ENCODE results near the gene NUP210L. TPM values are rescaled to one million over a fixed set of nuclear protein-coding genes. Genes with fewer than 3 reads are reported as not detected.

Gene NUP210L
- total RNA-seq, 2 experiments from 2014 or later = 0.04 TPM; not detected in 1

DNA sequence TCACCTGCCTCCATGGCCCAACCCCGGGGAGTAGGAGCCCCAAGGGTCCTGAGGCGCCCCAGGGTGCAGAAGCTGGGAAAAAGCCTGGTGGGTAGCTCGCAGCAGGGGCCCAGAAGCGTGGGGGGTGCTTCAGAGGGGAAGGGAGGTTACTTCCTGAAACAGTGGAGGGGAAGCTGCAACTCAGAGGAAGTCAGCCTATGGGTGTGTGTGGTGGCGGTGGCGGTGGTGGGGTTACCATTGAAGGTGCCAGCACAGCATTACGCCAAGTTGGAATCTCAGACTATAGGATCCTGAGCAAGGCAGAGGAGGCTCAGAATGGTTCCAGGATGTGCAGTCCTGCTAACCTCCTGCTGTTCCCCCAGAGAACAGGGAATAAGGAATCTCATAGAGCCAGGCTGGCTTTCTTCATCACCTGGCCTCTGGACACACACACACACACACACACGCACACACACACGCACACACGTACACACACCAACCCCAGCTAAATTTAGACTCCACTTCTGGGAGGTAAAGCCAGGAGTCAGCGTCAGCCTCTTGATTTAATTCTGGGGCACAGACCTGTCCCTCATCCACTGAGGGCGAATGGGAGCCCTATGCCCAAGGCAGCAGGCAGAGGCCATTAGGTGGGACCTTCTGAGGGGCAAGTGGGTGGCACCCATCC is 209.6 kb downstream of the NUP210L start:
- ChIA-PET POLR2A (interaction anchor here (1.1 to 3.5 kb wide), 6 partner anchors 12 to 45 kb away, joined by 4 to 32 read pairs (median 13); partner anchors contain the start of genes CREB3L4, CRTC2, GATAD2B and JTB), CTCF (interaction anchor here (0.6 to 4.2 kb wide), 18 partner anchors 11 to 328 kb away, joined by 3 to 31 read pairs (median 5); partner anchors contain the start of genes CREB3L4, CRTC2, GATAD2B and JTB)

DNA sequence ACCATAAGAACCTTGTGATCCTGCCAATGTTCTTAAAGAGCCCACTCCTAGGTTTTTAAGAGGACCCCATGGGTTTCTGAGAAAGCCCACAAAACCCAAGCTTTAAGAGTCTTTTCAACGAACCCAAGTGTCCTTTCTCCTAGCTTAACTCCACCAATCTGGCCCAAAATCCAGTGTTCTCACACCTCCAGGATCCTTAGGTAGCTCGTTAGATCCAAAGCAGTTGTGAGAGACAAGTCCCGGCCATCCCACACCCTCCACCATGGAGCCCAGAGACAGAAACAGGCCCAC is 210.1 kb downstream of the NUP210L start:
- ChIA-PET POLR2A (interaction anchor here (1.1 to 3.5 kb wide), 5 partner anchors 13 to 46 kb away, joined by 4 to 32 read pairs (median 5); partner anchors contain the start of genes CREB3L4, CRTC2, GATAD2B and JTB), CTCF (interaction anchor here (0.6 to 4.2 kb wide), 8 partner anchors 13 to 328 kb away, joined by 3 to 29 read pairs (median 4); partner anchors contain the start of genes GATAD2B, RAB13 and RPS27)

DNA sequence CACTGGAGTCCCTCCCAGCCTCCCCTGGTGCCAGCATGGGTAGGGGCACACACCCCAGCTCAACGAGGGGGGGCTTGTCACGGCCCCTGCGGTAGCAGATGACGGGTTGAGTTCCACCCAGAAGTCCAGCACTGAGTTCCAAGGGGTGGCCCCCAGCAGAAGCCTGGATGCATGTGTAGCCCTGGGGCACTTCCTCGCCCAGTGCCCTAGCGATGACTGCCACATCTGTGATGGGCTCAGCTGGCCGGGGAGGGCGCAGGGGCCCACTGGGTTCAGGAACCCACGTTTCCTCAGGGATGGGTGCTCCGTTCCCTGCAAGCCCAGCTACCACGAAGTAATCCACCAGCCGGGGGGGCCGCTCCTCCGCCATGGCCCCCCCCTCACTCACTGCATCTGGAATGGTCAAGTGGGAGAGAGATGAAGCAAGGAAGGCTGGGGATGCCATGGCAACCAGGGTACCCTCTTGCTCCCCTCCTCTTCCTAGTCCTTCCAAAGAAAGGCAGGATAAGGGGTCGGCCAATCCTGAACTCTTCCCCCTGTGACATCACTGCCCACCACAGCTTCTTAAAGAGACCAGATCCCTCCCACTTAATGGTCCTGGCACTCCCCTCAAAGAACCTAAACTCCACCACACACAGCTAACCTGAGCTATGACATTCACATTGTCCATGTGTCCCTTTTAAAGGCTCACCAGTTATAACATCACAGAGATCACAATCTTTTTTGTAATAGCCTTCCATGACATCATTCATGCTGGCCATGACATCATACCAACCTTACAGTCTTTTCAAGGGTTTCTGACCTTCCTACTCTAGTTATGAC is 210.7 kb downstream of the NUP210L start:
- POLR2A ChIA-PET = interaction anchor here (0.5 to 3.5 kb wide), 7 partner anchors 13 to 46 kb away, joined by 3 to 32 read pairs (median 5); partner anchors contain the start of genes CREB3L4, CRTC2, GATAD2B and JTB
- CTCF ChIA-PET = interaction anchor here (0.6 to 4.2 kb wide), 8 partner anchors 13 to 329 kb away, joined by 3 to 29 read pairs (median 4); partner anchors contain the start of genes CREB3L4, GATAD2B, RAB13 and RPS27

DNA sequence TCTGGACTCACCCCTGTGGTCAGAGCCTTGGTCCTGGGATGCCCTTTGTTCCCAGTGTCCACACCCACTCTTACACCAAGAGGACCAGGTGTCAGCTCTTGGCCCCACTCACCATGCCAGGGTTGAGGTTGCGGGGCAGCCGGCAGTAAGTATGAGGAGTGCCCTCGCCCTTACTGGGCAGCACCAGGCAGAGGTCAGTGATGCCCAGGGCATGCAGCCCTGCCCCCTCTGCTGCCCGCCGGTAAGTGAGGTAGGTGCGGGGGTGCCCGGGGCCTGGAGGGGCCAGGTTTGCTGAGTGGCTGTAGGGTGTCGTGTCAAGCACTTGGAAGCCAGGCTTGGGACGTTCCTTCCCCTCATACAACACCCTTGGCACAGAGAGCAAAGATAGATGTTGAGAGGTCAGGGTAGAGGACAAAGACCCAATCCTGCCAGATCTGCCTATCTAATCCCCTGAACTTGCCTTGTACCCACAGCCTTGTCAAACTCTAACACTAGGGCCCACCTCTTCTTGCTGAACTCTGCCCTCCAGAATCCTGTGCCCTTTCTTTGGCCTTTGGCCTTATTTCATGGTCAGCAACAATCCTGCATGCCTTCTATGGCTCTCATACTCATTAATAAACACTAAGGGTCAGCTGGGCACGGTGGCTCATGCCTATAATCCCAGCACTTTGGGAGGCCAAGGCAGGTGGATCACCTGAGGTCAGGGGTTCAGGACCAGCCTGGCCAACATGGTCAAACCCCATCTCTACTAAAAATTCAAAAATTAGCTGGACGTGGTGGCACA is 211.9 kb downstream of the NUP210L start:
- CTCF ChIA-PET = interaction anchor here (0.6 to 4.2 kb wide), 4 partner anchors 22 to 44 kb away, joined by 3 to 29 read pairs (median 16); partner anchors contain the start of genes CREB3L4, GATAD2B and RAB13
- POLR2A ChIA-PET = interaction anchor here (1.1 kb wide), 1 partner anchor 20 kb away, joined by 10 read pairs; the partner anchor contains the start of gene GATAD2B

Other genes starting within 250 kb of the NUP210L start
- gene GATAD2B, start 232.1 kb downstream of the NUP210L start, total RNA-seq = 10 to 100 TPM; 53.6 to 57.5 TPM
- gene DENND4B, start 208.4 kb downstream of the NUP210L start, total RNA-seq = 100 to 1,000 TPM; 106 to 108 TPM
- gene CRTC2, start 196.5 kb downstream of the NUP210L start, total RNA-seq = 10 to 100 TPM; 56.8 to 66.9 TPM
- gene SLC39A1, start 191.5 kb downstream of the NUP210L start, total RNA-seq = 10 to 100 TPM; 82.4 to 84.8 TPM
- gene CREB3L4, start 187.2 kb downstream of the NUP210L start, total RNA-seq = 1 to 10 TPM; 7.3 to 8.2 TPM
- gene JTB, start 177.4 kb downstream of the NUP210L start, total RNA-seq = 100 to 1,000 TPM; 238 to 239 TPM
- gene RAB13, start 168.7 kb downstream of the NUP210L start, total RNA-seq = 10 to 100 TPM; 15.5 to 16.6 TPM
- 1,000 to 10,000 TPM; 1,492 to 1,580 TPM for gene RPS27, start 164.3 kb downstream of the NUP210L start, total RNA-seq
- gene TPM3, start 37.0 kb upstream of the NUP210L start, total RNA-seq = 100 to 1,000 TPM; 796 to 807 TPM
- not detected for gene CFAP141, start 51.3 kb upstream of the NUP210L start, total RNA-seq
- 100 to 1,000 TPM; 267 to 272 TPM for gene UBAP2L, start 65.9 kb upstream of the NUP210L start, total RNA-seq
- 100 to 1,000 TPM; 173 to 176 TPM for gene HAX1, start 117.6 kb upstream of the NUP210L start, total RNA-seq
- not detected for gene AQP10, start 166.0 kb upstream of the NUP210L start, total RNA-seq
- 10 to 100 TPM; 73.1 to 74.9 TPM for gene ATP8B2, start 170.5 kb upstream of the NUP210L start, total RNA-seq

Data from activated CD8-positive, alpha-beta memory T cell treated with anti-CD3 and anti-CD28 coated beads for 36 hours (primary cell).